Middle frontal gyrus (tissue), 1 donor: ENCODE data around the gene KLF6.

Experiments
- DNase-seq: peaks from one replicate; pipeline ENCODE4 v3.0.0-alpha.2; 2015; ENCODE audit warnings: low spot score; ENCODE audit errors: extremely low spot score

Gene KLF6

DNA sequence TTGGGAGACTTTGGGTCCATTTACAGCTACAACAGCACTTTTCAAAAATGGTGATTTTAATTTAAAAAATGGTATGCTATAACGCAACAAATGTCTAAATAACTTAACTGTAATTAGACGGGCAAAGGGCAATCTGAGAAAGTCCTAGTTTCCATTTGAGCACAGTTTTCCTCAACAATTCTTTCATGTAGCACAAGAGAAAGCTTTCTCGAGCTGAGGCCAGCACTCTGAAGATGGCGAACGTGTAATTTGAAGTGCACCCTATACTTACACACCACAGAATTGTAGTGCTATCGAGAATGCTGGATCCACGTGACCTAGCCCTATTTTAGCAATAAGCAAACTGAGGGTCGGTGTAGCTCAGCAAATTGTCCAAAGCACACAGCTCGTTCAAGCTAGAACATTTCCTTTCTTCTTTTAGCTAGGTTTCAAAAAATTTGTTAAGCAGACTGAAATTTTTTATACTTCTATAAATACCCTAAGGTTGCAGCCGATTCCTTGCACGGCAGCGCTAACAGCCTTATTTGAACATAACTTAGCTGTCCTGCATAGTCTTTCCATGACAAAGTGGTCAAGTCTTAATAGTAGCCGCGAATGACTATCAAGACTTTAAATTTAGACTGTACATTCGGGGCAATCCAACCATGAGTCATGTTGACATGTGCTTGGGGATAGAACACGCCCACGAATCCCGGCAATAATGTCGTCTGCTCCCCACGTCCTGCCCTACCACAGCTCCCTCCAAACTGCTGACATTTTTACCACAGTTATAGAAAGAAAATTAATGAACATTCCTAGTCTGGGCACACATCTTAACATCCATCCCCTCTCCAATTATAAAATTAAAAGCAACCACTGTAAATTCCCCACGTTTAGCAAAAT lies 10.0 kb downstream of the KLF6 start:
- peak; percentile 54 for DNase-seq

DNA sequence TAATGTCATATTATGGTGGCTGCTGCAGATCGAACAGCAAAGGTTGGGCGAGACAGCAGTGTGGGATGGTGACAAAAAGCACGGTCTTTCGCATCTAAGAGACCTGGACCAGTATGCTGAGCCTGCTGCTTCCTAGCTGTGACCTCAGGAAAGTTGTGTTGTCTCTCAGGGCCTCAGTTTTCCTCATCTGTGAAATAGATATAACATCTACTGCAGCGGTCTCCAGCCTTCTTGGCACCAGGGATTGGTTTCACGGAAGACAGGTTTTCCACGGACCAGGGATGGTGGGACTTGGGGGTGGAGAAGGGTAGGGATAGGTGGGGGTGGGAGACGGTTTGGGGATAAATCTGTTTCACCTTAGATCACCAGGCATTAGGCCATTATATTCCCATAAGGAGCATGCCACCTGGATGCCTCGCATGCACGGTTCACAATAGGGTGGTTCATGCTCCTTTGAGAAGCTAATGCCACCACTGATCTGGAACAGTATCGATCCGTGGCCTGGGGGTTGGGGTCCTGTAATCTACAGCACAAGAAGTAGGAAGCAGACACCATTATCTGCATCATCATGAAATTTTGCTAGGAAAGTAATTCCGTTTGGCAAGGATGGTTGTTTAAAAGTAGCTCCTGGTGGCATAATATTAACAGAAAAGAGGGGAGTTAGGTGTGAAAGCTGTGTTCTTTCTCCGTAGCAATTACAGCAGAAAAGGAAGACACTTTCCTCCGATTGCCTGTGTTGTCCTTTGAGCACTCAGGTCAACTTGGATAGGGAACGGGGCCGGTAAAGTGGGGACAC lies 10.8 kb downstream of the KLF6 start:
- DNase-seq, result no peak

DNA sequence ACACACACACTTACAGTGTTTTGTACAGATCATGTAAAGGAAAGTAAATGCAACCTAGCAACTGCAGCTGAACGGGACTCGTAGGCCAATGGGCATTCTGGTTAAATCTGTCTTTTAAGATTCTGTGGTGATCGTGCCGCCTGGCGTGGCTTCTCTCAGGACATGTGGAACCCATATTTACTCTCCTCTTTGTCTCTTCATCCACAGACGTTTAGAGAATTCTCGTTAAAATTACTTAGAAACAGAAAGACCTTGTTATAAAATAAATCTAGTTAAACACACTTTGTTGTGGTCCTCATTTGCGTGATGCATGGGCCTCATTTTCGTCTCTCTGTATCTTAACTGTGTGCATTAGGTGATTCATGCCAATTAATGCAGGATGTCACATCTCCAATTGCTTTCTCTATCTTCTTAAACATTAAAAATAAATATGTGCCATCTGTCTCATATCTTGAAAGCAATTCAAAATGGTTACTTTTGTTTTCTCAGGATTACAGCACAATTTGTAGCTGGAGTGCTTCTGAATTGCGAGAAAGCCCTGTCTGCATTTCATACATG lies 11.5 kb downstream of the KLF6 start:
- DNase-seq, result no peak

DNA sequence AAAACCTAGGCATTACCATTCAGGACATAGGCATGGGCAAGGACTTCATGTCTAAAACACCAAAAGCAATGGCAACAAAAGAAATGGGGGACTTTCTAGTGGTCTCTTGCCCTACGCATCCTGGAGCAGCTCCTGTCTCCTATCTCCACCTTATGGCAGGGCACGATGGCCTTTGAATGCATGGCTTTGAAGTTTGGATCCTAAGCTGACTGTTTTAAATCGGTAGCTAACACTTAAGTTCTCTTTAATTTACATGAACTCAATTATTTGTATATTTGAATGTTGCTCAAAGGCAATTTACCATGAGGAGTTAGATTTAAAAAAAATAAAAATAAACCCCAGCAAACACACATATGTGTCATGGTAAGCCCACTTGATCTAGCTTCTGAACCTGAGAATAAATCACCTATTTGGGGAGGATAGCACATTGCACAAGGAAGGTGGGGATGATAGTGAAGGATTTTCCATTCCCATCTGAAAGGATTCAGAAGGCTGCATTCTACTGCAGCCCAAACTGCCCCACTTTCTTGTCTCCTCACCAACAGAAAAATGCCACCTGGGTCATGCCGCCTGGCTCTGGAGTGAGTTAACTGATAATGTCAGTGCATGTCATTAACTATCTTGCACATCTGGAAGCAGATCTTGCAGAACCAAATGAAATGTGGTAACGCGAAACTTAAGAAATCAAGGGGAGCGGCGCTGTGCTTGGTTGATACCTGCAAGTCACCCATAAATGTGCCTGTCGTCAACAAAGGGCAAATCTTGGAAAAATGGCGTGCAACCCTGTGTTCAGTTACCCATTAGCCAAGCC lies 12.4 kb downstream of the KLF6 start:
- DNase-seq, result no peak

DNA sequence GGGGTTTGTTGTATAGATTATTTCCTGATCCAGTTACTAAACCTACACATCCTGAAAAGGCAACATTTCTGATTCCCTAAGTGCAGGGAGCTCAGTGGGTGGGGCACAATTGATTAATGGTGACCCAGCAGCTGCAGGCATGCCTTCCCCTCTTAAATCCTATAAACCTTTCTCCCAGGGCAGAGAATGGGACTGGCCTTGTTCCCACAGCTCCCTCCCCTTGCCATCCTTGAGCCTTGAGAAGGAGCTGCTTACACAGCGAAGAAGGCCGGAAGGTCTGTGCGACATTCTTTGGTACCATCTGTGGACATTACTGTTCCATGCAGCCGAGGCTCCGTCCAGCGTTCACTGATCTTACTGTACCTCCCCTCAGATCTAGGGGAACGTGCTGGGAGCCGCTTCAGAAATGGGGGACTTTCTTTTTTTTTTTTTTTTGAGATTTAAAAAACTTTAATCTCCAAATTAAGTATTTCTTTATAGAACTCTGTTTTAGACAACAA lies 14.3 kb downstream of the KLF6 start:
- no peak for DNase-seq

DNA sequence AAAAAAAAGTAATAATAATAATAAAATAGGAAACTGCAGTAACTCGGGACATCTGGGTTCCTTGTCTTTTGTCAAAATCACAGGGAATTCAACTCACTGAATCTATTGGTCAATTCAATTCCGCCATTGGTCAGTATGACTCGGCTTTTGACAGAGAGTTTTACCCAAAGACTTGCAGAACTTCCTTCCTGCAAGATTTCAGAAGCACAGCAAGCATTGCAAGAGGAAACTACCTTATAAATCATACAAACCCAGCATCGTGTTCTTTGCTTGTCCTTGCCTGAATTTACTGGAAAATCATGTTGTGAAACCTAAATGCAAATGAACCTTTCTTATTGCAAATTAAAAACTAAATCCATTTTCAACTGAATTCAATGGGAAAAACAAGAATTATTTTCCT lies 15.5 kb downstream of the KLF6 start:
- no peak for DNase-seq

DNA sequence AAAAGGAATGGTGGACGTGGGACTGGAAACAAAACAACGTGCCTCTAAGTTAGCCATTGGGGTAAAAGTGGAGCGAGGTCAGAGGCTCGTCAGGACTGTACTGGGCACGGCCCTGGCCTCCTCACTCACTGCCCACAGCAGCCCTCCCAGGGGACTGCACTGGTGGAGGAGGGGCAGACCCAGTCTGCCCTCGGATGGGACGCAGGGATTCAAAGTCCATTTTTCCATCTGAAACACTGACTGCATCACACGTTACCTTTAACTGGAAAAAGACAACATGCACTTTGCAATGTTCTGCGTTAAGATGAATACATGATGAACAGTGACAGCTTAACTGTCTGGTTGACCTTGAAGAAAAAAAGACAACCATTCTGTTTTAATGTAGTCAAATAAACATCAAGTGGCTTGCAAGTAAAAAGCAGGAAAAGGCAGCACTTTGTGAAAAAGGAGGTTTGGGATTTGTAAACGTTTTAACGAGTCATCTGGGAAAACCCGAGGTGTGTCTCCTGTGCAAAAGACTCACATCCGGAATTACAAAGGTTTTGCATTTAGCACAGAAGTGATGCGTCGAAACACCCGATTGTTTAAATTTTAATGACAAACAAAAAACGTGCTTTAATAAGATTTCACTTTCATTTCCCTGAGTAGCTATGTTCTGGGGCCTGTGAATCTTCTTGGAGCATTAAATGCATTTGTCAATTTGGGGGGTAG lies 18.8 kb downstream of the KLF6 start:
- no peak for DNase-seq

DNA sequence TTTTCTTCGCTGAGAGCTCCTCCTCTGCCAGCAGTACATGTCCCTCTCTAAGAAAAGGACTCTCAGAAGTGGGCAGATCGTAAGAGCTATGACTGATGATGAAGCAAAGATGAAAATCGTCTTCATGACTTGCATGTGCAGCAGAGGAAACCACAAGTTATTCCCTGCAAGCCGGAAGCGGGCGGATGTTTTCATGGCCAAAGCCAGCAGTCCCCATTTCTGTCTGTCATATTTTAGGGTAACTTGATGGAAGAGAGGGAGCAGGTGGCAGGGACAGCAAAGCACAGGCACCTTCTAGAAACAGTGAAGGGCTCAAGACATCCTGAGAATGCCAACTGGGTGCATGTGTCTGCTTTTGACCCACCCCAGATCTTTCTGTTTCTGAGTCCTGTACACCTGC lies 19.9 kb downstream of the KLF6 start:
- DNase-seq, result no peak

DNA sequence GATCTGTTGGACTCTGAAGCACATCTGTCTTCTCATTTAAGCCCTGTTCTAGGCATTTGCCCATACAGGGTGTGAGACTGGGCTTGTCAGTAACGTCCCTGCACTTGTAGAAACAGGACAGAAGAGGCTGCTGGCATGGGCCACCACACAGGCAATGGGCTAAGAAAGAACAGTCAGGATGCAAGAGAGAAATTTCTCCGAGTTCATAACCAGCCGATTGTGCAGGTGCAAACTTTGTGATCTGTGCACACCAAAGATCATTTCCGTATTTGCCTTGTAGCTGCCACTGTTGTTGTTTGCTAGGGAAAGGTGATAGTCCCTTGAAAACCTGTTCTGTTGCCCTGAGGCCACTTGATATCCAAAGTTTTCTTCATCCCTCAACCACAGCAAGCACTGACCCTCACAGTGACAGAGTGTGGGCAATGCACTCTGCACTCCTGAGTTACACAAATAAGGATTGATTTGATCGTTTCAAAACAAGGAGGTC lies 20.3 kb downstream of the KLF6 start:
- no peak for DNase-seq

DNA sequence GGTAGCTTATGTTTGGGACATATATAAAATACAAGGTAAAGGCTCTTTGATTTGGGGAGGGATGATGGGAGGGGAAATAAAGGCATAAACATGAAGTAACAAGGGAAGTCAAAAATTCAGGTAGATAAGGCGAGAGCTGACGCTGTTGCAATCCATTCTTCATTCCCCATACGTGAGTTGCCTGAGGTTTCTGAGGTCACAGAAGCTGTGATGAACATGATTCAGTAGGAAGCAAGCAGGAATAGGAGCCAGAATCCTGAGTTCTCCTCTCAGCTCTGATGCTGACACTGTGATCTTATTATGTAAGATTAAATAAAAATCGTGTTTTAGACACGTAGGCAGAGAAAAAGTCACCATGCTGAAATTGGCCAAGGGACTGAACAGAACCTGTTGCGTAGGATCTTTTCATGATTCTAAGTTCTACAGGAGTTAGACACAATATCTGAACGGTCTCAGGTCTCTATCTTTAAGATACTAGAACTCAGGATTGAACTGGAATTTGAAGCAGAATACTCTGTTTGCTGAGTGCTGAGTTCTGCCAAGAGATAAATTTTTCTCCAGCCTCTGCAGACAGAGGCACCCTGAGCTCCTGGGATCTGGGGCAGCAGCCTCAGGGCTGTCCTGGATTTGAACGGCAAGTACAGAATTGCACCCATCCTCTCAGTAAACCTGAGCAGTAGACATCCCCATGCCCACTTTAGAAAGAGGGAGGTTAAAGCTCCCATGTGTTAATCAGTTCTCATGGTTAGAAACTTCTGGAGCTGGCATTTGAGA lies 21.0 kb downstream of the KLF6 start:
- DNase-seq, result no peak

DNA sequence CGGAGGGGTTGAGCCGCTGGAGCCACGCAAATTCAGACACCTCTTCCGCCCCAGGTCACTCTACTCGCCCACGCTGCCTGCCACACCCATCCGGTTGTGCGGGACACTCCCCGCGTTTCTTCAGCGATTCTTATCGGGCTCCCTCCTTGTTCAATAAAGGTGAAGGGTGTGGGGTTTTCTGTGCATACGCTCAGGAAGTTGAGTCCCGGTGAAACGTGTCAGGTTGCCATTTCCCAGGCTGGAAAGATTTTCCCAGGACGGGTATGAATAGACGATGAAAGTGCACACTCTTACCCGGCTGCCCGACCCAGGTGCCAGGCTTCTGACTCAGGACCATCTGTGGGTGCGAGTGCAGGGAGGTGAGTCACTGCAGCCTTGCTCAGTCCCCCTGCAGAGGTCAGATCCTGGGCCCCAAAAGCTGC lies 22.0 kb downstream of the KLF6 start:
- DNase-seq, result no peak

DNA sequence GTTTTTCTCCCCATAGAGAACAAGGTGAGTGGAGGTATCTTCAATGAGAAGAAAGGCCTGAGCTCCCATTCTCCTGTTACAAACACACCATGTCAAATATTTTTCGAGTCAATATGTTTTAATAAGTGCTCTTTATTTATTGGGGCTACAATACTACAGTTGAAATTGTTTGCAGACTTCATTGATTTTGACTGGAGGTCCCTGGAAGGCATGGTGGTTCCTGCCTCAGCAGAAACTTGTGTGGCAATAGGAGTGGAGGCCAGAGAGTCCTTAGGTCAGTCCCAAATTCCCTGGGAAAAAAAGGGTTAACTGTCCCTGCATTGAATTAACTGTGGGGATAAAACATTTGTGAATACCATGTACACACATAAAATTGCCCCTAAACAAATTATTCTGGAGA lies 22.7 kb downstream of the KLF6 start:
- no peak for DNase-seq

DNA sequence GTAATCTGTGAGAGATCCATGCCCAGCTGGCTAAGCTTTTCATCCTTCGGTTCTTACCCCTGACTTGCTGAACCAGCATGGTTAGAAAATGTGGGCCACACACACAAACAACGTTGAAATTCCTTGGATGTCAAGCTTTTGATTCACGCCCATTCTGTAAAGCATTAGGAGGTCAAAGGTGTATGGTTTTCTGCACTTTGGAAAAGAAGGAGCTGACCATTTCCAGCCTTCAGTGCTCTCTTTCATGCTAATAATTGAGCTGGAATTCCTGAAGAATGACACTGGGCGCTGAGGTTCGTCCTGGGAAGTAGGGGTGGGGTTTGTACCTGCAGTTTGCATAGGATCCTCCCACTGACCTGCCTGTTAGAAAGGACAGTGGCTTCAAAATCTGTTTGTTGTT lies 23.1 kb downstream of the KLF6 start:
- no peak for DNase-seq

DNA sequence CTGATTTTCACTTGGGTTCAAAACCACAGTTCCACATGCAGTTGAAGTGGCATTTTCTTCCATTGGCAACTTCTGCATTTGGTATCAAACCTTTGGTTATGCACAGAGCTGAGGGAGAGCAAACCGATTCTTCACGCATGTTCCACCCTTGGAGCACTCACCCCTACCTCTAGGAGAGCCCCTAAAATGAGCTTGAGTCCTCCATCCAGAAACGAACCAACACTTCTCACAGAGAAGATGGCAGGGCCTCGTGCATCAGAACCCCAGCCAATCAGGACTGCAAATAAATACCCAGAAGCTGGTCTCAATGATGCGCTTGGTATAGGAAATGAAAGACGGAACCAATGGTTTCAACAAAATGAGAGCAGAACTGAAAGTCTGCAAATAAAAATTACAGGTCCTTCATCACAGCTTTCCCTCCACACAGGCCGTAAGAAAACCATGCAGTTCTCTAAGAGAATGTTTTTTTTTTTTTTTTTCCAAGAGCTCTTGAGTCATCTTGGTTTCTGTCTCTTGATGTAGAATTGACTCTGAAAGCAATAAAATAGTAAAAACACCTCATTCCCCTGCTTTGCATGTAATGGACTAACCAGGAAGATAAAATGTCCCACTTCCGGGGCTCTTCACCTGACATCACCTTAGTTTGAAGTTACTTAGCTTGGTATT lies 23.9 kb downstream of the KLF6 start:
- DNase-seq, result no peak

DNA sequence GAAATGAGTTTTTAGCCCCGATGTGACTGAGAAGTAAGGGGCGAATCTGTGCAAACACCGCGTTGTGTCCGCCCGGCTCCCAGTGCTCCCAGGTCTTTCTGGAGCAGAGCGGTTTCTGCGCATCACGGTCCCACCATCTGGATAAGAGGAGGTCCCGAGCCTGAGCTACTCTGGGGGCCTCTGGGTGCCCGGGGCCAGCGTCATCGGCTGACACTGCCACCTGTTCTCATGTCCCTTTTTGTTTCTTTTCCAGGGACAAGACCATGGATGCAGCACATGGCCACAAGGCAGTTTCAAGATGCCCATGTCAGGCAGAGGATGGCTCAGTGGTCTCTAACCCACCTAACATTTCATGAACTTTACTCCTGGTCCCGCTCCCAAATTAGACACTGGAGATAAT lies 24.9 kb downstream of the KLF6 start:
- DNase-seq, result no peak

DNA sequence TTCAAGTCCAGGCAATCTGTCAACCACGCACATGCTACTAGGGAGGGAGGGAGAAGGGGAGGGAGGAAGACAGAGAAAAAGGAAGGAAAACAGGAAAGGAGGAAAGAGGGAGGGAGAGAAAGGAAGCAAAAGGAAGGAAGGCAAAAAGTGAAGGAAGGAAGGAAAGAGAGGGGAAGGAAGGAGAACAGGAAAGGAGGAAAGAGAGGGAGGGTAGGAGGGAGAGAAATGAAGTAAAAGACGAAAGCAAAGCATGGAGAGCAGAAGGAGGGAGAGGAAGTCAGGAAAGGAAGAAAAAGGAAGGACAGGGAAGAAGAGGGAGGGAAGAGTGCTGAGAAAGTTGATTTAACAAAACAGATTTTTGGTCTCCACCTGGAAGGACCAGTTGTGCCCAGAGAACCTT lies 25.6 kb downstream of the KLF6 start:
- no peak for DNase-seq

DNA sequence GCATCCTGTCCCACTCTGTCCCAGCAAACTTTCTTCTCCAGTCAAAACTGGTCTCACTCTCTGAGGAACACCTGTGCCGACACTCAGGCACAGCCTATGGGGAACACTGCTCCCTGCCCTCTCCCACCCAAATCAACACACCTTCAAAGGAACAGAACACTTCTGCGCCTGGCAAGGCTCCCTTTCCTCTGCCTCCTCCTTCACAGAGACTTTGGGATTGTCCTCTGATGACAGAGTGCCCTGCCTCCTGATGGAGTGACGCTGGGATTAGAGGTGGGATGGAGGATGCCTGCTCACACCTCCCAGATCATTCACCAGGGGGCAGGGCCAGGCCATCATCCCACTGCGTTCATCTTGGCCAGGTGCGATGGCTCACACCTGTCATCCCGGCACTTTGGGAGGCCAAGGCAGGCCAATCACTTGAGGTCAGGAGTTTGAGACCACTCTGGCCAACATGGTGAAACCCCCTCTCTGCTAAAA lies 26.5 kb downstream of the KLF6 start:
- no peak for DNase-seq

DNA sequence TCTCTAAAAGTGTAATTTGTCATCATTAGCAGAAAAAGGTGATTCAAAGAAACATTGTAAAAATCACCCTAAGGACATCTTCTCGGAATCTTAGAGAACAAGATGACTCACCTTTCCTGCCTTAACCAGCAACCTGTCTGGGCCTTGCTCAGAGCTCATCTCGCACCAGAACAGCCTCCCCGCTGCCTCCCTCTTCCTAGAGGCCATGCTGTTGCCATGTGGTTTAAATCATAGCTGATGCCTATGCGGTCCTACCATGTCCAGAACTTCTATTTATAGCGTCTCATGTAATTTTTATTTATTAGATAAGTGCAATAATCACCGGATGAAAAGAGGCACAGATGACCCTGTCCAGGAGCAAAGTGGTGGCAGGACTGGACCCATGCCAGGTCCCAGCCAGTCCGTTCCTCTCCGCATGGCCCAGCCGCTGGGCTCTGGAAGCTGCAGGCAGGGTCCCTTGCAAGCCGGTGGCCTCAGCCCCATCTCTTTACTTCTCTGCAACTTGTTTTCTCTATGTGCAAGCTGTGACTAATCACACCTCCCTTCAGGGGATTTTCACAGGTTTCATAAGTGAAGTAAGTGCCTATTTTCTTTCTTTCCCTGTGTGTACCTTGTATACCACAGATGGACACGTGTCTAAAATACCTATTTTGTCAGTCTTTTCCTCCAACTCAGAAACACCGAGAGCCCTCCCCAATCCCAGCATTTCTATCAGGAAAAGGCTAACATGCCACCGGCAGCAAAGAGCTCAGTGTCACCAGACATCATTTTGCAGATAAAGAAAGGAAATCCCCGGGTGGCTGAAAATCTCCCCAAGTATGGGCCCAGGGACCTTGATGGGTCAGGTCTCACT lies 27.1 kb downstream of the KLF6 start:
- DNase-seq, result no peak
